ENCODE measurements around the gene PLOD3. TPM values are rescaled to one million over a fixed set of nuclear protein-coding genes. Genes with fewer than 3 reads are reported as not detected.

PLOD3 gene
- total RNA-seq, 1 experiment from 2014 or later: 134 TPM

GRCh38 chr7:101171442-101171837 lies 45.9 kb downstream of the PLOD3 start:
- peaks cover 89% of the 10 kb centered on the region for H3K27me3 Mint-ChIP-seq (ENCODE audit: insufficient read depth, unreplicated experiment)
- ChIA-PET CTCF (interaction anchor here (0.5 to 2.8 kb wide), 11 partner anchors 10 to 119 kb away, joined by 3 to 31 read pairs (median 5); no protein-coding TSS in a partner anchor), POLR2A (interaction anchor here (1.2 kb wide), 2 partner anchors 20 to 47 kb away, joined by 4 to 5 read pairs; partner anchors contain the start of genes PLOD3 and ZNHIT1)
- TF ChIP-seq CTCF (IDR thresholded peaks at IDR 0.05; ENCODE audit: unreplicated experiment): peak; percentile 9
- no peak overlapping the region for H3K27ac Mint-ChIP-seq (ENCODE audit: low read depth, unreplicated experiment)
- peaks cover 41% of the 10 kb centered on the region for H3K4me1 Mint-ChIP-seq (ENCODE audit: insufficient read depth, unreplicated experiment)
- no peaks in the 10 kb centered on the region for H3K9me3 Mint-ChIP-seq (ENCODE audit: unreplicated experiment)
- no TSS peak for BruUV-seq (replicated peaks)
- H3K36me3 Mint-ChIP-seq (ENCODE audit: insufficient read depth, unreplicated experiment): no peaks in the 10 kb centered on the region
- peak overlapping the region; percentile 23 for H3K4me3 Mint-ChIP-seq (ENCODE audit: unreplicated experiment)
- DNase-seq (ENCODE audit: unreplicated experiment): no peak
- intact Hi-C loops (cut with micrococcal nuclease): no loop called here

- peak overlapping the region; percentile 71 for H3K27ac Mint-ChIP-seq (ENCODE audit: low read depth, unreplicated experiment)
- DNase-seq (ENCODE audit: unreplicated experiment): no peak
- BruUV-seq (replicated peaks): no TSS peak
- CTCF ChIA-PET: interaction anchor here (0.5 to 2.8 kb wide), 19 partner anchors 9 to 260 kb away, joined by 3 to 31 read pairs (median 4); no protein-coding TSS in a partner anchor
- H3K9me3 Mint-ChIP-seq (ENCODE audit: unreplicated experiment): no peaks in the 10 kb centered on the region
- no peak overlapping the region for H3K4me3 Mint-ChIP-seq (ENCODE audit: unreplicated experiment)
- peaks cover 95% of the 10 kb centered on the region for H3K27me3 Mint-ChIP-seq (ENCODE audit: insufficient read depth, unreplicated experiment)
- no peaks in the 10 kb centered on the region for H3K36me3 Mint-ChIP-seq (ENCODE audit: insufficient read depth, unreplicated experiment)
- POLR2A ChIA-PET: interaction anchor here (1.2 to 1.6 kb wide), 3 partner anchors 20 to 47 kb away, joined by 4 to 6 read pairs (median 5); partner anchors contain the start of genes PLOD3 and ZNHIT1
- no peak for TF ChIP-seq CTCF (IDR thresholded peaks at IDR 0.05; ENCODE audit: unreplicated experiment)
- intact Hi-C loops (cut with micrococcal nuclease): no loop called here
- H3K4me1 Mint-ChIP-seq (ENCODE audit: insufficient read depth, unreplicated experiment): peaks cover 45% of the 10 kb centered on the region
These were observed 46.6 kb downstream of the PLOD3 start for GRCh38 chr7:101170617-101171441.

- peaks cover 4% of the 10 kb centered on the region for H3K36me3 Mint-ChIP-seq (ENCODE audit: insufficient read depth, unreplicated experiment)
- peak; percentile 56 for DNase-seq (ENCODE audit: unreplicated experiment)
- no TSS peak for BruUV-seq (replicated peaks)
- peak overlapping the region; percentile 71 for H3K27ac Mint-ChIP-seq (ENCODE audit: low read depth, unreplicated experiment)
- H3K4me3 Mint-ChIP-seq (ENCODE audit: unreplicated experiment): peak overlapping the region; percentile 29
- ChIA-PET CTCF (interaction anchor here (0.6 to 2.8 kb wide), 11 partner anchors 15 to 113 kb away, joined by 3 to 31 read pairs (median 4); no protein-coding TSS in a partner anchor), POLR2A (interaction anchor here (1.6 kb wide), 1 partner anchor 26 kb away, joined by 6 read pairs; no protein-coding TSS in a partner anchor)
- peaks cover 98% of the 10 kb centered on the region for H3K27me3 Mint-ChIP-seq (ENCODE audit: insufficient read depth, unreplicated experiment)
- H3K4me1 Mint-ChIP-seq (ENCODE audit: insufficient read depth, unreplicated experiment): peaks cover 50% of the 10 kb centered on the region
- intact Hi-C loops (cut with micrococcal nuclease): loop anchor here (2.0 kb wide), 1 partner anchor 25 kb away; no protein-coding TSS in a partner anchor
- H3K9me3 Mint-ChIP-seq (ENCODE audit: unreplicated experiment): no peaks in the 10 kb centered on the region
- peak; percentile 89 for TF ChIP-seq CTCF (IDR thresholded peaks at IDR 0.05; ENCODE audit: unreplicated experiment)
These were observed 47.4 kb downstream of the PLOD3 start for GRCh38 chr7:101169838-101170551.
